Measurements from ENCODE around the gene TP63. TPM values are rescaled to one million over a fixed set of nuclear protein-coding genes. Genes with fewer than 3 reads are reported as not detected.

TP63 gene
- polyA plus RNA-seq, 3 donors = not detected

DNA sequence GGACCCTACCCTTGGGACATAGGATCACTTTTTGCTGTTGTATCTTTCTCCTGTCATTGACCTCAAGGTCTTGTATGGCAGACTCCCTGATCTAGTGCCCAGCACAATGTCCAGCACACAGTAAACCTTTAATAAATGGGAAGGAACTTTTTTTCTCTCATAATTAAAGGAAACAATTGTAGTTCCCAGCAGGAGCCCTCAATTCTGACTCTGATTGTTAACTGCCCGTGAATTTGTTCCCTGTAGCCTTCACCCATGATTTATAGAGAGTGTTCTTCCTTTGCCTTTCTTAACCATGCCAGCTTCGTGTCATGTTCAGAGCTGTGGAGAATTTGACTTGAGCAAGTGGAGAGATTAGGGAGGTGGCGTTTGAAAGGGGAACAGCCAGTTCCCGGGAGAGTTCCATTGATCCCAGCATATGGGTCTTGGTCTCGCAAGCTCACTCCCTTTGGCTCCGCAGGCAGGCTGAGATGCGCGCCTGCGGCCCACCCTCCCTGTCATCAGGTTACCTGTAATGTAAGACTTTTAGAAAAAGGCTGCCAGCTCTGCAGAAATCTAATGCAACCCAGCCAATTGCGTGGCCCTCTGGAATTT, 182.6 kb downstream of the TP63 start:
- no peaks in the 10 kb centered on the region for H3K27me3 Mint-ChIP-seq (ENCODE audit: low read depth in 3 of 3)
- no peaks in the 10 kb centered on the region for H3K27me3 ChIP-seq (ENCODE audit: control insufficient read depth in 2 of 2, insufficient read depth in 2 of 2, low read length in 2 of 2)
- no peak overlapping the region for H3K4me3 Mint-ChIP-seq
- no peaks in the 10 kb centered on the region for H4K20me1 ChIP-seq (ENCODE audit: insufficient read depth, low read length)
- H3K9me3 Mint-ChIP-seq = peaks cover 0 to 4% (median 0%) of the 10 kb centered on the region in 7 donors
- WGBS (ENCODE audit: insufficient coverage) = 84% methylated on average over 7 of the region's 10 CpGs
- H3K27ac ChIP-seq (ENCODE audit: low read depth in 1 of 2, low read length in 2 of 2) = no peak overlapping the region
- no peaks in the 10 kb centered on the region for H3K79me2 ChIP-seq (ENCODE audit: insufficient read depth, low read length)
- DNase-seq = no peak
- H3K4me3 ChIP-seq (replicated peaks in 1 of 3; ENCODE audit: low read depth in 2 of 3, low read length in 3 of 3) = no peak overlapping the region
- no peak overlapping the region for H3K27ac Mint-ChIP-seq
- H3K4me2 ChIP-seq (replicated peaks; ENCODE audit: extremely low read depth, low read length, poor library complexity, severe bottlenecking) = no peak overlapping the region
- H3K4me1 Mint-ChIP-seq = no peaks in the 10 kb centered on the region
- H3K9ac ChIP-seq (ENCODE audit: insufficient read depth, low read length, poor library complexity, severe bottlenecking) = no peak overlapping the region
- intact Hi-C loops (cut with micrococcal nuclease) = no loop called here
- no peaks in the 10 kb centered on the region for H3K9me3 ChIP-seq (replicated peaks in 1 of 2; ENCODE audit: control insufficient read depth in 1 of 2, insufficient read depth in 1 of 2, low read length in 2 of 2)
- no peaks in the 10 kb centered on the region for H3K36me3 ChIP-seq (replicated peaks in 1 of 2; ENCODE audit: control insufficient read depth in 1 of 2, insufficient read depth in 2 of 2, low read length in 2 of 2)
- H3K4me1 ChIP-seq (ENCODE audit: control insufficient read depth in 1 of 2, insufficient read depth in 2 of 2, low read length in 2 of 2) = no peaks in the 10 kb centered on the region
- H3K36me3 Mint-ChIP-seq = no peaks in the 10 kb centered on the region
- H2AFZ ChIP-seq (ENCODE audit: insufficient read depth, low read depth, low read length, poor library complexity, severe bottlenecking) = no peak overlapping the region
- TF ChIP-seq, protein P1, sequence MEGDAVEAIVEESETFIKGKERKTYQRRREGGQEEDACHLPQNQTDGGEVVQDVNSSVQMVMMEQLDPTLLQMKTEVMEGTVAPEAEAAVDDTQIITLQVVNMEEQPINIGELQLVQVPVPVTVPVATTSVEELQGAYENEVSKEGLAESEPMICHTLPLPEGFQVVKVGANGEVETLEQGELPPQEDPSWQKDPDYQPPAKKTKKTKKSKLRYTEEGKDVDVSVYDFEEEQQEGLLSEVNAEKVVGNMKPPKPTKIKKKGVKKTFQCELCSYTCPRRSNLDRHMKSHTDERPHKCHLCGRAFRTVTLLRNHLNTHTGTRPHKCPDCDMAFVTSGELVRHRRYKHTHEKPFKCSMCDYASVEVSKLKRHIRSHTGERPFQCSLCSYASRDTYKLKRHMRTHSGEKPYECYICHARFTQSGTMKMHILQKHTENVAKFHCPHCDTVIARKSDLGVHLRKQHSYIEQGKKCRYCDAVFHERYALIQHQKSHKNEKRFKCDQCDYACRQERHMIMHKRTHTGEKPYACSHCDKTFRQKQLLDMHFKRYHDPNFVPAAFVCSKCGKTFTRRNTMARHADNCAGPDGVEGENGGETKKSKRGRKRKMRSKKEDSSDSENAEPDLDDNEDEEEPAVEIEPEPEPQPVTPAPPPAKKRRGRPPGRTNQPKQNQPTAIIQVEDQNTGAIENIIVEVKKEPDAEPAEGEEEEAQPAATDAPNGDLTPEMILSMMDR (IDR thresholded peaks at IDR 0.05) = no peak

DNA sequence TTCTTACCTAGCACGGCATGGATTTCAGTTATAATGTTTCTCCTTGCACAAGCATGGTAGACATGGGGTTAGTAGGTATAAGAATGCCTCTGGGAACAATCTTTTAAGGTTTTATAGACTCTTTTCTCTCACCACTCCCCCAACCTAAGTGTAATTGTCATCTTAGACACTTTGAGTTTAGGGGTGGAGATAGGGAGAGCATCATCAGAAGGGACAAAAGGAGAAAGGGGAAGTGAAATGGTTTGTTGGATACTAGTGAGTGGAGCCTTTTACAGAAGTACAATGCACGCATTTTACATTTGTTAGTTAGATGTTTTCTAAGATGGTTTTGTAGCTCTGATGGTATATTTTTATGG, 189.2 kb downstream of the TP63 start:
- TF ChIP-seq, protein P1 (IDR thresholded peaks at IDR 0.05) = no peak
- no peaks in the 10 kb centered on the region for H3K4me1 Mint-ChIP-seq

More for the DNA sequence above, 189.2 kb downstream of the TP63 start:
- Histone ChIP-seq H3K36me3 (replicated peaks in 1 of 2; ENCODE audit: control insufficient read depth in 1 of 2, insufficient read depth in 2 of 2, low read length in 2 of 2) (no peaks in the 10 kb centered on the region), H2AFZ (ENCODE audit: insufficient read depth, low read depth, low read length, poor library complexity, severe bottlenecking) (no peak overlapping the region), H3K4me3 (replicated peaks in 1 of 3; ENCODE audit: low read depth in 2 of 3, low read length in 3 of 3) (no peak overlapping the region), H3K4me2 (replicated peaks; ENCODE audit: extremely low read depth, low read length, poor library complexity, severe bottlenecking) (no peak overlapping the region), H3K4me1 (ENCODE audit: control insufficient read depth in 1 of 2, insufficient read depth in 2 of 2, low read length in 2 of 2) (no peaks in the 10 kb centered on the region), H3K27me3 (ENCODE audit: control insufficient read depth in 2 of 2, insufficient read depth in 2 of 2, low read length in 2 of 2) (no peaks in the 10 kb centered on the region), H4K20me1 (ENCODE audit: insufficient read depth, low read length) (no peaks in the 10 kb centered on the region), H3K9me3 (replicated peaks in 1 of 2; ENCODE audit: control insufficient read depth in 1 of 2, insufficient read depth in 1 of 2, low read length in 2 of 2) (no peaks in the 10 kb centered on the region), H3K79me2 (ENCODE audit: insufficient read depth, low read length) (no peaks in the 10 kb centered on the region), H3K27ac (ENCODE audit: low read depth in 1 of 2, low read length in 2 of 2) (no peak overlapping the region), H3K9ac (ENCODE audit: insufficient read depth, low read length, poor library complexity, severe bottlenecking) (no peak overlapping the region)
- H3K4me3 Mint-ChIP-seq = no peak overlapping the region
- no peaks in the 10 kb centered on the region for H3K36me3 Mint-ChIP-seq
- intact Hi-C loops (cut with micrococcal nuclease) = no loop called here
- peaks cover 0 to 2% (median 0%) of the 10 kb centered on the region in 7 donors for H3K9me3 Mint-ChIP-seq
- no peak overlapping the region for H3K27ac Mint-ChIP-seq
- no peak for DNase-seq
- H3K27me3 Mint-ChIP-seq (ENCODE audit: low read depth in 3 of 3) = no peaks in the 10 kb centered on the region
- WGBS (ENCODE audit: insufficient coverage) = no CpG with 5 or more reads among the region's 2 CpGs

All from CD14-positive monocyte (primary cell).